HUES64 (cell line): Measurements from ENCODE around the gene TMC7.

Experiments
- H3K27ac ChIP-seq: 2 replicates; pipeline ENCODE4 v1.7.0; 2013; ENCODE audit warnings: low read depth, low read length, inconsistent platforms
- H3K27me3 ChIP-seq: 2 replicates; pipeline ENCODE4 v1.6.1; 2013; ENCODE audit warnings: mild to moderate bottlenecking, low read length; ENCODE audit not compliant: insufficient read depth
- H3K36me3 ChIP-seq: 2 replicates; pipeline ENCODE4 v1.6.1; 2013; ENCODE audit warnings: mild to moderate bottlenecking, low read length; ENCODE audit not compliant: insufficient read depth
- H3K4me1 ChIP-seq: 2 replicates; pipeline ENCODE4 v1.6.1; 2013; ENCODE audit warnings: mild to moderate bottlenecking, low read length, moderate library complexity; ENCODE audit not compliant: insufficient read depth
- H3K4me3 ChIP-seq: 2 replicates; pipeline ENCODE4 v1.5.1; 2013; ENCODE audit warnings: mild to moderate bottlenecking, low read length, moderate library complexity
- H3K9ac ChIP-seq: 2 replicates; pipeline ENCODE4 v1.6.1; 2013; ENCODE audit warnings: mild to moderate bottlenecking, low read depth, low read length
- H3K9me3 ChIP-seq: 2 replicates; pipeline ENCODE4 v1.6.1; 2013; ENCODE audit warnings: low read depth, low read length; ENCODE audit not compliant: insufficient read depth
- WGBS: fragments of 150-250, 120-280 bp; methylation state at CpG from one replicate; pipeline ENCODE4 v1.1.7; 2013; ENCODE audit warnings: missing lambda C conversion rate; 5-methylcytosine and 5-hydroxymethylcytosine counted together

TMC7 gene

DNA sequence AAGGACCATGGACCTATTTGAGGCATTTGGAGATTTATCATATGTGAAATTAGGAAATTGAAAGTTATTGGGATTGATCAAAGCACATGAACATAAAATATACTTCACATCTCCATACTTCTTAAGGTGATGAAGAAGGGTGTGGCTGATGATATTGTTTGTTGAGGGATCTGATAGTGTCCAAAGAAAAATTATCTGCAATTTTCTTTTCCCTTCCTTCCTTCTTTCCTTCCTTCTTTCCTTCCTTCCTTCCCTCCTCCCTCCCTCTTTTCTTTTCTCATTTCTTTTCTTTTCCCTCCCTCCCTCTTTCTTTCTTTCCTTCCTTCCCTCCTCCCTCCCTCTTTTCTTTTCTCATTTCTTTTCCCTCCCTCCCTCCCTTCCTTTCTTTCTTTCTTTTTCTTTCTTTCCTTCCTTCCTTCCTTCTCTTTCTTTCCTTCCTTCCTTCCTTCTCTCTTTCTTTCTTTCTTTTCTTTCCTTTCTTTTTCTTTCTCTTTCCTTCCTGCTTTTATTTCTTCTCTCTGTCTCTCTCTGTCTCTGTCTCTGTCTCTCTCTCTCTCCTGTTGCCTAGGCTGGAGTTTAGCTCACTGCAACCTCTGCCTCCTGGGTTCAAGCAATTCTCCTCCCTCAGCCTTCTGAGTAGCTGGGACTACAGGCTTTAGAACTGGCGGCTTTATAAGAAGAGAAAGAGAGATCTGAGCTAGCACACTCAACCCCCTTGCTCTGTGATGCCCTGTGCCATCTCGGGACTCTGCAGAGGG, 109.1 kb downstream of the TMC7 start:
- Histone ChIP-seq H3K4me1 (no peaks in the 10 kb centered on the region; the same call in 1 of the 2 replicates), H3K4me3 (no peak overlapping the region), H3K27ac (no peak overlapping the region)

DNA sequence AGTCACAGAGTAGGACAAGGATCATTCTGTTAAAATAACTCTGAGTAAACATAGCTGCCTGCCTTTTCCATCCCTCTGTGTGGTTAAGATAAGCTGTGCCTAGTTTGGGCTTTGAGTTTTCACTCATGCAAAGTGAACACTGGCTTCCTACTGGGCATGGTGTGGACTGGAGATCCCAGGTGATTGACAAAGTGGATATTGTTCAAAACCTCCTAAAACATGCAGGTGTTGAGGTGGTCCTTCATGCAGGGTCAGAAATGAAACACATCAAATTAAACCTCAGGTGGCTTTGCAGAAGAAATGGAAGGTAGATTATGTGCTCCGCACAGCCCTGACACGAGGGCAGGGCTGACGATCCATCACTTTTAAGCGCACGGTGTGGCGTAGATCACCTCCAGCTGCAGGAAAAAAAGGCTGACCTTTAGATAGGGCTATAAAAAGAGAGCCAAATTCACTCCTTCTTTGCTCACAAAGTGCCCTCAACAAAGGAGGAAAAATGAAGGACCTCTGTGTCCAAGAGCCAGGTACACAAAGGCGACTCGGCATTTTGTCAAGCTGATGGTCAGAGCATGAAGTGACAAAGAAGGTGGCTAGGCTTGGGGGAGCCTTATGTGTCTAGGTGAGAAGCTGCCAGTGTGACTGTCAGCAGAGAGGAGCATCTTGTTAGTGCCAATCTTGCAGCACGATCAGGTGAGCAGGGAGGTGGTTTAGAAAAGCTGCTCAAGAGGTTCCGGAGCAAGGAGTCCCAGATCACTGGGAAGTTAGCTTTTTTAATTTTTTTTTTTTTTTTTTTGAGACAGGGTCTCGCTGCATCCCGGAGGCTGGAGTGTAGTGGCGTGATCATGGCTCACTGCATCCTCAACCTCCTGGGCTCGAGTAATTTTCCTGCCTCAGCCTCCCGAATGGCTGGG, 110.2 kb downstream of the TMC7 start:
- Histone ChIP-seq H3K27ac (no peak overlapping the region), H3K4me1 (no peaks in the 10 kb centered on the region; the same call in 1 of the 2 replicates), H3K9me3 (peaks cover 5% of the 10 kb centered on the region; the same call in 1 of the 2 replicates), H3K4me3 (no peak overlapping the region), H3K27me3 (no peaks in the 10 kb centered on the region), H3K36me3 (no peaks in the 10 kb centered on the region), H3K9ac (no peak overlapping the region)
- 87% methylated on average over 15 of the region's 15 CpGs for WGBS

More for the DNA sequence above, 109.1 kb downstream of the TMC7 start:
- Histone ChIP-seq H3K36me3 (no peaks in the 10 kb centered on the region), H3K9ac (no peak overlapping the region), H3K9me3 (peaks cover under 1% of the 10 kb centered on the region; the same call in 1 of the 2 replicates), H3K27me3 (no peaks in the 10 kb centered on the region)
- WGBS = 94% methylated on average over 2 of the region's 2 CpGs

DNA sequence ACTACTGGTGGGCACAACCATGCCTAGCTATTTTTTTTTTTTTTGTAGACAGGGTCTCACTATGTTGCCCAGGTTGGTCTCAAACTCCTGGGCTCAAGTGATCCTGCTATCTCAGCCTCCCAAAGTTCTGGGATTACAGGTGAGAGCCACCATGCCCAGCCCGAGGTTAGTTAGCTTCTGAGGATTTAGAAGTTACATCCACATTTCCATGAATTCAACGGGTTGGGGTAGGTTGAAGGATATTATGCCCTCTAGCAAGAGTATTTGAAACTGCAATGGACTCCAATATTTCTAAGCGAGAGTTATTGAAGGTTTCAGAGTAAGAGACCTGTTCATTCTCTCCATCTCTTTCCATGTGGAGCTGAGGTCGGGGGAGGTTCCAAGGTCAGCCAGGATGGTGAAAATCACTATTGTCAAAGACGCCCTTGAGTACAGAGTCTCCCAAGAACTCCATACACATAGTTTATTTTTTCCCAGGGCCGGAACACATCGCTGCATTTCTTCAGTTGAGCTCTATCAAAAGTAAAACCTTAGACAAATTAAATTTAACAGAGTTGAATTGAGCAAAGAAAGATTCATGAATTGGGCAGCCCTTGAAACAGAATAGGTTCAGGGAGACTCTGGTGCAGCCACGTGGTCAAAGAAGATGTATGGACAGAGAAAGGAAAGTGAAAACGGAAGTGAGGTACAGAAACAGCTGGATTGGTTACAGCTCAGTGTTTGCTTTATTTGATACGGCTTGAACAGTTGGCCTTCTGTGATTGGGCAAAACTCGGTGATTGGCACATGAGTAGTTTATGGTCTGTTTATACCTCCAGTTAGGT, 111.0 kb downstream of the TMC7 start:
- H3K4me3 ChIP-seq = no peak overlapping the region
- H3K36me3 ChIP-seq = no peaks in the 10 kb centered on the region
- no peaks in the 10 kb centered on the region; the same call in 1 of the 2 replicates for H3K4me1 ChIP-seq
- WGBS = 92% methylated on average over 11 of the region's 11 CpGs
- peaks cover 5% of the 10 kb centered on the region; the same call in 1 of the 2 replicates for H3K9me3 ChIP-seq
- H3K27ac ChIP-seq = no peak overlapping the region
- H3K27me3 ChIP-seq = no peaks in the 10 kb centered on the region
- no peak overlapping the region for H3K9ac ChIP-seq

DNA sequence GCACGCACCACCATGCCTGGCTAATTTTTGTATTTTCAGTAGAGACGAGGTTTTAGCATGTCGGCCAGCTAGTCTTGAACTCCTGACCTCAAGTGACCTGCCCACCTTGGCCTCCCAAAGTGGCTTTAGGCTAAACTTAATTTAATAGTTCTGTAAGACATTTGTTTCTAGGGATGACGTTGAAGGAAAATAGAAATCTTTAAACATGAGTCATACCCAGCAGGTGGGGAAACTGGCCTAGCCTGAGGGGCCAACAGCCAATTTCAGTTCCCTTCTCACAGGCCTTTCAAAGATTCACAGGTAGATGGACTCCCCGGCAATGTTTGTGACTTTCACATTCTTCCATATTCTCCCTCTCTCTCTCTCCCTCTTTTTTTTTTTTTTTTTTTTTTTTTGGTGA, 111.9 kb downstream of the TMC7 start:
- Histone ChIP-seq H3K4me3 (no peak overlapping the region), H3K9ac (no peak overlapping the region), H3K36me3 (no peaks in the 10 kb centered on the region), H3K27me3 (no peaks in the 10 kb centered on the region), H3K4me1 (no peaks in the 10 kb centered on the region; the same call in 1 of the 2 replicates), H3K27ac (no peak overlapping the region), H3K9me3 (peaks cover 5% of the 10 kb centered on the region; the same call in 1 of the 2 replicates)
- 86% methylated on average over 4 of the region's 5 CpGs for WGBS

DNA sequence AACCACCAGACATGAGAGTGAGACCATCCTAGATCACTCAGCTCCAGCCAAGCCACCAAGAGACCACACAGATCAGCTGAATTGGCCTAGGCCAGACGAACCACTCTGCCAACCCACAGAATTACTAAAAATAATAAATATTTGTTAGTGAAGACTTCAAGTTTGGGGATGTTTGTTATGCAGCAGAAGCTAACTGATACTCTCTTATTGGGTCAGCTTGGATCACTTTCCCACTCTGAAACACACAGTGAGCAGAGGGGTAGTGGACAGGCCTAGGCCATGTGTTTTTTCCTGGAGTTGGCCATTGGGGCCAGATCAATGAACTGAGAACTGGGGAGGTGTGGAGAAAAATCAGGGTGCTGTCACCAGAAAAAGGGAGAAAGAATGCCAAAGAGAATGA, 114.4 kb downstream of the TMC7 start:
- Histone ChIP-seq H3K27me3 (no peaks in the 10 kb centered on the region), H3K9ac (no peak overlapping the region), H3K4me3 (no peak overlapping the region), H3K9me3 (peaks cover 5% of the 10 kb centered on the region; the same call in 1 of the 2 replicates), H3K36me3 (no peaks in the 10 kb centered on the region), H3K27ac (no peak overlapping the region), H3K4me1 (no peaks in the 10 kb centered on the region; the same call in 1 of the 2 replicates)
- WGBS = no CpG with 5 or more reads among the region's 1 CpG

DNA sequence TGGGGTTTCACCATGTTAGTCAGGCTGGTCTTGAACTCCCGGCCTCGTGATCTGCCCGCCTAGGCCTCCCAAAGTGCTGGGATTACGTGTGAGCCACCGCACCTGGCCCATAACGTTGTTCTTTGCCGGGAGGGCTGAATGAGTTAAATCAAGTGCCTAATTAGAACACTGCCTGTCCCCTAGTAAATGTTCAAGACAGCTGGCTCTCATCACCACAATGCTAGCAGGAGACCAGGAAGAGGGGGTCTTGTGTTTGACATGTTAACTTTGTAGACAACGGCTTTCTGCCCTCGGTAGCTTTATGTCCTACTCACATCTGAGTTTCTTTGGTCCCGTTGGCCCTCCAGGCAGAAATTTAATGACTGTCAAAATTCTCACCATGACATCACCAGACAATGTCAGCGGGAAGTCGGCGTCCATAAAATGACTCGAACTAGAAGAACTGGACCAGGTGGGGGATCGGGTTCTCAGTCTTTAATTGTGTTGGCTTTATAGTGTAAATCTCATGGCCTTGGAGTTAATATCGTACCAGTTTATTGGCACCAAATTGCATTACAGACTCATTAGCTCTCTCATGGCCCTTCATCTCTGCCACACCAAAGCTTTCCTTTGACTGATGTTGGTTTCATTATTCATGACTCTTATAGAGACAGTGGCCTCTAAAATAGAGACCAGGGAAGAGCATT, 118.6 kb downstream of the TMC7 start:
- WGBS = 93% methylated on average over 16 of the region's 16 CpGs
- H3K4me1 ChIP-seq = no peaks in the 10 kb centered on the region
- no peaks in the 10 kb centered on the region for H3K27me3 ChIP-seq
- no peak overlapping the region for H3K9ac ChIP-seq
- H3K9me3 ChIP-seq = peaks cover 5% of the 10 kb centered on the region; the same call in 1 of the 2 replicates
- H3K36me3 ChIP-seq = no peaks in the 10 kb centered on the region
- H3K4me3 ChIP-seq = no peak overlapping the region
- no peak overlapping the region for H3K27ac ChIP-seq

DNA sequence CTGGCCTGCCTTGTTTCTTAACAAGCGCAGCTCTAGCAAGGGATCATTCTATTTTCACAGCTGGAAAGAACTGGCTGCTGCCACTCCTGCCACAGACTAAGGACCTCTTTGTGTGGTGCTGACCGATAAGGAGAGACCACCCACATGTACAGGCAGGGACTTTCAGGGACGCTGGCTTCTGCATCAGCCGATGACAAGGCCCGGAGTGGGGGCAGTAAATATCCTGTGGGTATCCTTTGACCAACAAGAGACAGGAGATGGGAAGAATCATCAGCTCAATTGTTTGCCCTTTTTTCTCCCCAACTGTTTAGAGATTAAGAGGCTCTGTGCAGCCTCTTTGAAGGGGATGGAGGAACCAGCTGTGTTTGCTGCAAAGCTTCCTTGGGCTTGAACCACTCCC, 120.9 kb downstream of the TMC7 start:
- no peaks in the 10 kb centered on the region for H3K36me3 ChIP-seq
- no peak overlapping the region for H3K27ac ChIP-seq
- H3K4me1 ChIP-seq = no peaks in the 10 kb centered on the region
- H3K9me3 ChIP-seq = no peaks in the 10 kb centered on the region
- H3K27me3 ChIP-seq = no peaks in the 10 kb centered on the region
- no peak overlapping the region for H3K9ac ChIP-seq
- H3K4me3 ChIP-seq = no peak overlapping the region
- WGBS = 76% methylated on average over 5 of the region's 5 CpGs

DNA sequence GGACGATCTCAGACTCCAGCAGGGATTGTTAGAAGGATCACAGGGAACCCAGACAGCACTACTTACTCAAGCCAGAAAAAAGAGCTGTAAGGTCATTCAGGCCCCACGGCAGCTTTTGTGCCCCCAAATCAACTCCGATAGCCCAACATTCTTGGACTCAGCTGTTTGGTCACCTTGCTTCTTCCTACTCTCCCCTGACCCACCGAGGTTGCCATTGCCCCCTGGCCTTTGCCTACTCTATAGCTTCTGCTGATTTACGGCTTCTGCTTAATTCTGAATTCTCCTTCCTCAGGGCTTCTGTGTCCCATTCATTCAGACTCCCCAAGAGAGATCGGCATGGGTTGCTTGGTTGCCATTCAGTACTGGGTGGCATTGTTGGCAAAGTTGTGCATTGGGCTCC, 121.4 kb downstream of the TMC7 start:
- Histone ChIP-seq H3K4me3 (no peak overlapping the region), H3K4me1 (no peaks in the 10 kb centered on the region), H3K9ac (no peak overlapping the region), H3K27me3 (no peaks in the 10 kb centered on the region), H3K27ac (no peak overlapping the region), H3K9me3 (no peaks in the 10 kb centered on the region), H3K36me3 (no peaks in the 10 kb centered on the region)
- 92% methylated on average over 6 of the region's 6 CpGs for WGBS

DNA sequence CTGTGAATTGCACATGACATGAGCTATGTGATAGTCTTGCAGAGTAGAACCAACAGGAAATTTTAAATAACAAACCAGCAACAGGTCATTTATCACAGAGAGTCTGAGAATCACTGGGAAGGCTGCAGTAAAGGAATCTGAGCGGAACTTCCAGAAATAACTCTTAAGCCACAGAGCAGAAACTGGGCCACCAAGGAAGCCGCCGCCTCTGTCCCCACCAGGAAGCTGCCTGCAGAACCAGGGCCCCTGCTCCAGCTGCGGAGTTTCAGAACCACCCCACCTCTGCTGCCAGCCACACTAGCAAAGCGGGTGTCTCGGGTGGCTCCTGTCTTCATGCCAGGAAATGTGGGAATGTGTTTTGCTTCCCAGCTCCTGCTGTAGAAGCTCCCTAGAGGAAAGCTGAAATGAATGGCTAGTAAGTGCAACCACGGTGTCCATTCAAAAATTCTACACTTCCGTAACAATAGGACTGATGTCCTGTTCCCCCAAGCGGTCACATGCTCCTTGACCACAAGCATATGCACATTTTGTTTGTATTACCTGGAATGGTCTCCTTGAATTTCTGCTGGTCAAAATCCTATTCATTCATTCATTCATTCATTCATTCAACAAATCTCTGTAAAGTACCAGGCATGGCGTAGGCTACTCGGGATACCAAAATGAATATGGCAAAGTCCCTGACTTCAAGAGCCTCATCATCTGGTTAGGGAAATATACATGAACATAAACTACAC, 122.3 kb downstream of the TMC7 start:
- no peaks in the 10 kb centered on the region for H3K27me3 ChIP-seq
- no peaks in the 10 kb centered on the region for H3K9me3 ChIP-seq
- no peaks in the 10 kb centered on the region for H3K4me1 ChIP-seq
- no peaks in the 10 kb centered on the region for H3K36me3 ChIP-seq
- H3K4me3 ChIP-seq = no peak overlapping the region
- H3K9ac ChIP-seq = no peak overlapping the region
- no peak overlapping the region for H3K27ac ChIP-seq
- 74% methylated on average over 11 of the region's 11 CpGs for WGBS

DNA sequence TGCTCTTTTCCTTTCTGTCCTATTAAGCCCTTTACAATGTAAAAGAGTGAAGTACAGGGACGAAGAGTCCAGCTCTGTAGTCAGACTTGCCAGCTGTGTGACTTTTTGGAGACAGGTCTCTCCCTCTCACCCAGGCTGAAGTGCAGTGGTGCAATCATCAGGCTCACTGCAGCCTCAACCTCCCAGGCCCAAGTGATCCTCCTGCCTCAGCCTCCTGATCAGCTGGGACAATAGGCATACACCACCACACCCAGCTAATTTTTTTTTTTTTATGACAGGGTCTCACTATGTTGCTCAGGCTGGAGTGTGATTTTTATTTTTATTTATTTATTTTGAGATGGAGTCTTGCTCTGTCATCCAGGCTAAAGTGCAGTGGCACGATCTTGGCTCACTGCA, 122.9 kb downstream of the TMC7 start:
- no peak overlapping the region for H3K9ac ChIP-seq
- H3K9me3 ChIP-seq = no peaks in the 10 kb centered on the region
- no peak overlapping the region for H3K4me3 ChIP-seq
- H3K4me1 ChIP-seq = no peaks in the 10 kb centered on the region
- H3K27ac ChIP-seq = no peak overlapping the region
- H3K27me3 ChIP-seq = no peaks in the 10 kb centered on the region
- WGBS = 84% methylated on average over 2 of the region's 2 CpGs
- H3K36me3 ChIP-seq = no peaks in the 10 kb centered on the region
